Measurements from ENCODE around the gene FANCC. TPM values are rescaled to one million over a fixed set of nuclear protein-coding genes. Genes with fewer than 3 reads are reported as not detected.

FANCC gene
- total RNA-seq, 1 experiment from 2014 or later = 19.4 TPM

GRCh38 chr9:95135756-95136155 lies 181.8 kb downstream of the FANCC start:
- Histone ChIP-seq H3K4me3 (replicated peaks in 1 of 2; ENCODE audit: low read depth in 1 of 2, low read length in 2 of 2) (no peak overlapping the region), H3K9me2 (ENCODE audit: insufficient read depth) (no peaks in the 10 kb centered on the region), H3K4me1 (ENCODE audit: control insufficient read depth in 1 of 2, insufficient read depth in 2 of 2, low read length in 2 of 2) (no peaks in the 10 kb centered on the region), H3K4me2 (ENCODE audit: low read length) (no peak overlapping the region), H3K27me3 (ENCODE audit: insufficient read depth, low read length) (no peaks in the 10 kb centered on the region), H4K20me1 (ENCODE audit: insufficient read depth) (no peaks in the 10 kb centered on the region), H3K79me2 (ENCODE audit: insufficient read depth, low read length) (no peaks in the 10 kb centered on the region), H3K9me3 (ENCODE audit: control insufficient read depth in 1 of 2, insufficient read depth in 1 of 2, low read depth in 1 of 2, low read length in 2 of 2) (no peaks in the 10 kb centered on the region), H3K36me3 (ENCODE audit: control insufficient read depth in 1 of 2, insufficient read depth in 2 of 2, low read length in 2 of 2) (no peaks in the 10 kb centered on the region), H2AFZ (ENCODE audit: low read depth, low read length, poor library complexity, severe bottlenecking) (no peak overlapping the region), H3K9ac (ENCODE audit: low read length) (no peak overlapping the region), H3K27ac (ENCODE audit: low read depth, low read length) (no peak overlapping the region)
- no peak for DNase-seq (ENCODE audit: low read depth, low spot score)
- ChIA-PET POLR2A (no interaction called here), RAD21 (ENCODE audit: low non-redundant PET in 1 of 2, low total read pairs in 2 of 2, uncharacterized antibody in 2 of 2, unreplicated experiment in 2 of 2) (no interaction called here), CTCF (no interaction called here)
- intact Hi-C loops (cut with micrococcal nuclease) = loop anchor here (10.0 kb wide), 1 partner anchor 581 kb away; the partner anchor contains the start of gene PCAT7
- ATAC-seq = no peak
- no TSS peak for BruUV-seq (replicated peaks)
- TF ChIP-seq SP1 (IDR thresholded peaks at IDR 0.05; ENCODE audit: low read depth) (no peak), ATF3 (IDR thresholded peaks at IDR 0.05) (no peak), ZBTB33 (IDR thresholded peaks at IDR 0.05; ENCODE audit: extremely low read depth, insufficient replicate concordance, low read length) (no peak), CTCF (IDR thresholded peaks at IDR 0.05 in 2 of 3, conservative IDR thresholded peaks at IDR 0.05 in 1 of 3; ENCODE audit: borderline replicate concordance in 1 of 3, insufficient read depth in 1 of 3, low read depth in 2 of 3, low read length in 2 of 3) (no peak)
